Posterior vena cava (tissue), 2 donors: Measurements from ENCODE around the gene OR51G1. TPM values are rescaled to one million over a fixed set of nuclear protein-coding genes. Genes with fewer than 3 reads are reported as not detected.
"Not testable (repeated sequence)": the region's sequence is repeated elsewhere in the genome, so short reads cannot be mapped to it uniquely, and the experiment has no call there.

Source experiments
- DNase-seq: peaks from one replicate; pipeline ENCODE4 v3.0.0-alpha.2; 2020; ENCODE audit warnings: low spot score
- intact Hi-C, 2 donors: fragments of 100-400 bp; cut with DNase I; formaldehyde crosslinking; loops; one replicate each; pipeline versions ENCODE4 v1.14.1 to v1.14.2; 2022 to 2023
- long read RNA-seq, 2 donors: library from polyadenylated mRNA; unstranded; transcript quantifications; one replicate each; pipeline ENCODE4 v2.0.0, GENCODE V29; 2020 to 2021
- total RNA-seq, 2 donors: library from RNA; stranded (reverse); fragmentation: NEBNext Ultra II Directional; extraction: Animal tissue kit (Norgen Biotek cat#: 25700); gene quantifications; one replicate each; pipeline ENCODE4 v1.2.1, GENCODE V29; 2021
- donor health status: DM: yes; HTN: yes; CAD: no.
- donor health status: DM: yes; HTN: yes; CAD: no.

Gene OR51G1
- not detected for total RNA-seq
- long read RNA-seq, donor 1: 0 reads
- long read RNA-seq, donor 2: 0 reads

GRCh38 chr11:4924239-4924638, at the start of gene OR51G1:
TSS of gene OR51G1 (minus strand) at chr11:4924339. CDS start at chr11:4924339, 0 bp downstream.
- intact Hi-C loops: no loop called here
- DNase-seq: no peak

- intact Hi-C loops: no loop called here
- no peak for DNase-seq
Measured at GRCh38 chr11:4962816-4963215, 38.7 kb upstream of the OR51G1 start.

- intact Hi-C loops: no loop called here
- no peak for DNase-seq
Measured at GRCh38 chr11:4960877-4961276, 36.7 kb upstream of the OR51G1 start.

GRCh38 chr11:4957396-4957795, 33.3 kb upstream of the OR51G1 start:
- intact Hi-C loops: no loop called here
- DNase-seq: no peak

- intact Hi-C loops, DNase-seq: not testable (repeated sequence)
Measured at GRCh38 chr11:4955613-4956012, 31.5 kb upstream of the OR51G1 start, which contains the start of gene OR51A2. TSS of gene OR51A2 (minus strand) at chr11:4955713. CDS start at chr11:4955713, 0 bp downstream.

GRCh38 chr11:4947505-4947904, 23.4 kb upstream of the OR51G1 start, which contains the start of gene OR51A4:
TSS of gene OR51A4 (minus strand) at chr11:4947605. CDS start at chr11:4947100, 505 bp downstream.
- intact Hi-C loops: no loop called here
- DNase-seq: no peak

- DNase-seq: no peak
- intact Hi-C loops: no loop called here
Measured at GRCh38 chr11:4936745-4937144, 12.6 kb upstream of the OR51G1 start.

- intact Hi-C loops: no loop called here
- DNase-seq: no peak
Measured at GRCh38 chr11:4932751-4933150, 8.6 kb upstream of the OR51G1 start.

GRCh38 chr11:4926608-4927007, 2.5 kb upstream of the OR51G1 start:
- intact Hi-C loops: no loop called here
- no peak for DNase-seq

GRCh38 chr11:4922304-4922703, 1.8 kb downstream of the OR51G1 start:
- DNase-seq: no peak
- intact Hi-C loops: no loop called here

GRCh38 chr11:4921796-4922195, 2.3 kb downstream of the OR51G1 start:
- DNase-seq: no peak
- intact Hi-C loops: no loop called here

GRCh38 chr11:4919250-4919649, 4.9 kb downstream of the OR51G1 start, which contains the start of gene OR51G2:
TSS of gene OR51G2 (minus strand) at chr11:4919350. CDS start at chr11:4915663, 3,687 bp downstream.
- intact Hi-C loops: loop anchor here in 1 of 2 donors (5.0 kb wide), 1 partner anchor 1063 kb away; no protein-coding TSS in a partner anchor
- no peak for DNase-seq

- intact Hi-C loops: loop anchor here in 1 of 2 donors (5.0 kb wide), 1 partner anchor 1066 kb away; no protein-coding TSS in a partner anchor
- DNase-seq: no peak
Measured at GRCh38 chr11:4916581-4916980, 7.6 kb downstream of the OR51G1 start.

- intact Hi-C loops: no loop called here
- DNase-seq: no peak
Measured at GRCh38 chr11:4903484-4903883, 20.7 kb downstream of the OR51G1 start, which contains the start of gene OR51A7. TSS of gene OR51A7 (plus strand) at chr11:4903783. CDS start at chr11:4907370, 3,587 bp downstream.

- no peak for DNase-seq
- intact Hi-C loops: no loop called here
Measured at GRCh38 chr11:4891996-4892640, 32.0 kb downstream of the OR51G1 start.

GRCh38 chr11:4890279-4890678, 33.9 kb downstream of the OR51G1 start:
- intact Hi-C loops: no loop called here
- DNase-seq: no peak

- DNase-seq: no peak
- intact Hi-C loops: no loop called here
Measured at GRCh38 chr11:4887591-4887990, 36.5 kb downstream of the OR51G1 start.

- no peak for DNase-seq
- intact Hi-C loops: no loop called here
Measured at GRCh38 chr11:4886186-4886585, 38.0 kb downstream of the OR51G1 start.

GRCh38 chr11:4884361-4884760, 39.8 kb downstream of the OR51G1 start:
- no peak for DNase-seq
- intact Hi-C loops: no loop called here

- no peak for DNase-seq
- intact Hi-C loops: no loop called here
Measured at GRCh38 chr11:4882543-4882942, 41.6 kb downstream of the OR51G1 start.
